Stomach (tissue), 9 donors: ENCODE results near the gene DCANP1. TPM values are rescaled to one million over a fixed set of nuclear protein-coding genes. Genes with fewer than 3 reads are reported as not detected.

Source experiments
- DNase-seq, 2 donors: peaks; one replicate each; pipeline versions ENCODE4 v3.0.0 to v3.0.0-alpha.2; 2013 to 2019
- H3K27ac ChIP-seq, 5 donors: fragments of 200-600 bp in 4 of 5; sonication (generic) in 4 of 5; one replicate each; pipeline ENCODE4 v1.5.1; 2013 to 2019; ENCODE audit warnings: mild to moderate bottlenecking in 1 of 5, moderate library complexity in 1 of 5
- H3K27me3 ChIP-seq, 3 donors: fragments of 200-600 bp; sonication (generic); one replicate each; pipeline ENCODE4 v1.5.1; 2017 to 2019; ENCODE audit warnings: mixed run types in 1 of 3
- H3K36me3 ChIP-seq, 4 donors: fragments of 200-600 bp; sonication (generic); 1 replicate in 3 of 4; 2 replicates in 1 of 4; pipeline ENCODE4 v1.5.1; 2016 to 2019
- H3K4me1 ChIP-seq, 4 donors: fragments of 200-600 bp; sonication (generic); one replicate each; pipeline ENCODE4 v1.5.1; 2016 to 2019
- H3K4me3 ChIP-seq, 4 donors: fragments of 200-600 bp; sonication (generic) in 3 of 4; one replicate each; pipeline ENCODE4 v1.5.1; 2016 to 2019; ENCODE audit warnings: mild to moderate bottlenecking in 1 of 4
- H3K9me3 ChIP-seq, 4 donors: fragments of 200-600 bp; sonication (generic); one replicate each; pipeline ENCODE4 v1.5.1; 2016 to 2019
- EP300 ChIP-seq: sonication (generic); formaldehyde crosslinking; IDR thresholded peaks from one replicate; pipeline ENCODE4 v1.6.1; 2017; ENCODE audit warnings: antibody characterized with exemption
- POLR2A ChIP-seq, 4 donors: fragments of 450-650 bp; IDR thresholded peaks; one replicate each; pipeline ENCODE4 v1.6.1; 2016; ENCODE audit warnings: antibody characterized with exemption in 4 of 4, control low read depth in 2 of 4, mild to moderate bottlenecking in 1 of 4, moderate library complexity in 1 of 4
- POLR2AphosphoS5 ChIP-seq, 3 donors: sonication (generic); formaldehyde crosslinking; IDR thresholded peaks; one replicate each; pipeline ENCODE4 v1.6.1; 2016; ENCODE audit warnings: antibody characterized with exemption in 3 of 3
- WGBS, 5 donors: extraction: QIAGEN DNeasy Blood & Tissue Kit in 3 of 5; methylation state at CpG; one replicate each; pipeline versions ENCODE4 v1.1.5 to v1.1.7; 2013 to 2018; 5-methylcytosine and 5-hydroxymethylcytosine counted together
- intact Hi-C: fragments of 100-400 bp; cut with DNase I; formaldehyde crosslinking; loops from one replicate; pipeline ENCODE4 v1.15.1; 2023; ENCODE audit warnings: low total_unique reads
- polyA plus RNA-seq, 3 donors: library from polyadenylated mRNA; stranded (reverse); fragments of 200-250 nt; gene quantifications; one replicate each; pipeline ENCODE4 v1.2.3, GENCODE V29; 2013
- total RNA-seq, 5 donors: library from RNA; depleted of rRNA; stranded (reverse); fragments of >200 nt; gene quantifications; one replicate each; pipeline versions ENCODE4 v1.1.0 to v1.2.3, GENCODE V29; 2014 to 2016
- TF ChIP-seq, protein P1 (sequence below), 7 experiments: fragments of 450-650 bp in 4 of 7; fragments of 200-600 bp in 3 of 7; sonication (generic) in 3 of 7; IDR thresholded peaks; one replicate each; pipeline ENCODE4 v1.5.1; 2016 to 2019; ENCODE audit warnings: antibody characterized with exemption in 7 of 7, control low read depth in 2 of 7, mild to moderate bottlenecking in 1 of 7
- donor health status: healthy with polysubstance abuse.
- donor health status: Bipolar disorder and iron deficiency.
- donor health status: healthy.

The DCANP1 gene
- total and polyA plus RNA-seq, 8 donors, result 0.55 TPM; not detected in 7

DNA sequence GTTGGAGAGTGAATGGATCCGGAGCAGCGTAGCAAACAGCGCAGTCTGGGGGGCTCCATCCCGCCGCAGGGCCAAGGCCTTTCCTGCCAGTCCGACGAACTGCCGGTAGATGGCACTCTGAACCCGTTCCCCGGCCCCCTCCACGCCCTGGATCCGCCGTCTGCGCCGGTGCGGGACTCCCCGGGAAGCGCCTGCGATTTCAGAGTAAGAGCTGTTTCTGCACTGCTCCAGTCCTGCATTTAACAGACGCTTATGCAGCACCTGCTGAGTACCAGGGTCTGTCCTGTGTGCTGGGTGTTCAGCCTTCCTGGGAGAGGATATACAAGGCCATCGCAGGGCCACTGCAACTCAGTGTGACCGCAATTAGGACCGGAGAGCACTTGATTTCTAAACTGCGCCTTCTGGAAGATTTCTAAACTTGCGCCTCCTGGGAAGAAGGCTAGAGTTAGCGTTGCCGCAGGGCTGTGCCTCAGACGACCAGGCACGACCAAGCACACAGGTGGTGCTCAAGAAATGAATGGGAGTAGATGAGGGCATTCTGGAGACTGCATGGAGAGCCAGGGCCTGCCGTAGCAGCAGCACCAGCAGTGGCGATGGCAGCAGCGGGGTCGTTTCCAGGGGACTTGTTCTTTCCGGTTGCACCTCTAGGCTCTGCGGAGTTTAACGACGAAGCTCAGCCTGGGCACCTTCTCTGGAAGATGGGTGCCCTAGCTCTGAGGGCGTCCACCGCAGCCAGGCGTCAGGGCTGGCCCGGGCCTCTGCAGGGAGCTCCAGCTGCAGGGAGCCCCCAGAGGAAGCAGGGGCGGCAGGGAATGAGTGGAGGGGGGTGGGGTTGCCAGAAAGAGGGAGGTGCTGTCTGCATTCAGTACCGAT is 19.3 kb upstream of the DCANP1 start:
- no peak overlapping the region for H3K27ac ChIP-seq
- no peaks in the 10 kb centered on the region for H3K36me3 ChIP-seq
- 14 to 18% (median 14%) methylated on average over 37 to 43 of the region's 43 CpGs for WGBS, 5 donors
- H3K9me3 ChIP-seq, result no peaks in the 10 kb centered on the region
- intact Hi-C loops, result no loop called here
- peaks cover 0 to 61% (median 26%) of the 10 kb centered on the region in 3 donors for H3K27me3 ChIP-seq
- peak; percentile 80 to 92 for DNase-seq
- H3K4me1 ChIP-seq, result peaks cover 6 to 11% (median 10%) of the 10 kb centered on the region in 4 donors
- peak overlapping the region; percentile 18 to 28 (median 22) for H3K4me3 ChIP-seq
- TF ChIP-seq POLR2AphosphoS5 (IDR thresholded peaks at IDR 0.05), result peak in 1 of 3 donors; percentile 11
- TF ChIP-seq POLR2A (IDR thresholded peaks at IDR 0.05), result no peak
- TF ChIP-seq EP300, result no peak
- TF ChIP-seq, protein P1, sequence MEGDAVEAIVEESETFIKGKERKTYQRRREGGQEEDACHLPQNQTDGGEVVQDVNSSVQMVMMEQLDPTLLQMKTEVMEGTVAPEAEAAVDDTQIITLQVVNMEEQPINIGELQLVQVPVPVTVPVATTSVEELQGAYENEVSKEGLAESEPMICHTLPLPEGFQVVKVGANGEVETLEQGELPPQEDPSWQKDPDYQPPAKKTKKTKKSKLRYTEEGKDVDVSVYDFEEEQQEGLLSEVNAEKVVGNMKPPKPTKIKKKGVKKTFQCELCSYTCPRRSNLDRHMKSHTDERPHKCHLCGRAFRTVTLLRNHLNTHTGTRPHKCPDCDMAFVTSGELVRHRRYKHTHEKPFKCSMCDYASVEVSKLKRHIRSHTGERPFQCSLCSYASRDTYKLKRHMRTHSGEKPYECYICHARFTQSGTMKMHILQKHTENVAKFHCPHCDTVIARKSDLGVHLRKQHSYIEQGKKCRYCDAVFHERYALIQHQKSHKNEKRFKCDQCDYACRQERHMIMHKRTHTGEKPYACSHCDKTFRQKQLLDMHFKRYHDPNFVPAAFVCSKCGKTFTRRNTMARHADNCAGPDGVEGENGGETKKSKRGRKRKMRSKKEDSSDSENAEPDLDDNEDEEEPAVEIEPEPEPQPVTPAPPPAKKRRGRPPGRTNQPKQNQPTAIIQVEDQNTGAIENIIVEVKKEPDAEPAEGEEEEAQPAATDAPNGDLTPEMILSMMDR (IDR thresholded peaks at IDR 0.05), result peak in 5 of 7 experiments; percentile 58 to 86 (median 79)

DNA sequence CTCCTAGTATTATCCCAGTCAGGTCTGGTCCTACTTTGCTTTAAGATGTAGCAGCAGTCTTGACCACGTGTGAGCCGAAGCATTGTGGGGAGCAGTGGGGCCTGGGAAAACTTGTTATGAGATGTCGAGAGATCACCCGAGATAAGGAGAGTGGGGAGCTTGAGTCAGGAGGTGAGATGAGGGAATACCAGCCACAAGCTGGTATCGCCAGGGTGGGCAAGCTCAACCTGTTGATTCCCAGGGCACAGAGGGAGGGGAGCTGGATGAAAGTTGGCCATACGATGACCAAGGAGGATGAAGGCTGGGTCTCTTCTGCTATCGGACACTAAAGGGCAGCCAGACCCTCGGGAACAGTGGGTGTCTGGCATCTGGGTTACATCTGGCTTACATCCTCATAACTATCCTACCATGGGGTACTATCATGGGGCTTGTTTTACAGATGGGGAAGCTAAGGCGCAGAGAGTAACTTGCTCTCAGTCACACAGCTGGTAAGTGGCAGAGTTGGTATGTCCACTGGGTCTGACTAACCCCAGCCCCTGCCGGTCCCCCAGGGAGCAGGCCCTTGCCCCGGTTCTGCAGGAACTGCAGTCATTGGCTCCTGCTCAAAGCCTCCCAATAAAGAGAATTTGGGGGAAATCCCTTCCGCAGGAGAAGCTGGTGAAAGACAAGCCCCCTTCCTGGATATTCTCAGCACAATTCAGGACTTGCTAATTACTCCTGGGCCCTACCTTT is 18.4 kb upstream of the DCANP1 start:
- Histone ChIP-seq H3K27ac (no peak overlapping the region), H3K36me3 (no peaks in the 10 kb centered on the region), H3K27me3 (peaks cover 0 to 55% (median 23%) of the 10 kb centered on the region in 3 donors), H3K9me3 (no peaks in the 10 kb centered on the region), H3K4me1 (peaks cover 6 to 11% (median 10%) of the 10 kb centered on the region in 4 donors), H3K4me3 (no peak overlapping the region)
- 55 to 66% (median 64%) methylated on average over 11 to 12 of the region's 12 CpGs for WGBS, 5 donors
- DNase-seq, result no peak
- intact Hi-C loops, result no loop called here
- TF ChIP-seq POLR2A (IDR thresholded peaks at IDR 0.05), result no peak
- TF ChIP-seq POLR2AphosphoS5 (IDR thresholded peaks at IDR 0.05), result no peak
- no peak for TF ChIP-seq EP300
- TF ChIP-seq, protein P1 (IDR thresholded peaks at IDR 0.05), result no peak

DNA sequence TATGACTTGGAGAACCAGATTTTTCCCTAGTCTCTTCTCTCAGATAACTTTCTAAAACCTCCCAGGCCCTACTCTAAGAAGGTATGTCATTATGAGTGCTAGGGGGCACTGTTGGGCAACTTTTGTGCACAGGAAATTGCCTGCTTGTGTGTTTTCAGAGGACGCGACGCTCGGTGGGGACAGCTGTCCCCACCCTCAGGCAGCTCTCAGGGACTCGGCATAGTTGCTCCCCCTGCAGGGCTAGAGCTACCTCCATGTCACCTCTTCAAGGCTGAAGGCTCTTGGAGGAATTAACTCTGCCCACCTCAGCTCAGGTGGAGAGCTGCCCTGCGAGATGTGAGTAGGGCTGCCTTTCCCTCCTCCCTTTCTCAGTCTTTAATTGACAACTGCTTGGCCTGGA is 15.2 kb upstream of the DCANP1 start:
- DNase-seq, result peak; percentile 52 to 81
- H3K27ac ChIP-seq, result no peak overlapping the region
- no peak overlapping the region for H3K4me3 ChIP-seq
- no peaks in the 10 kb centered on the region for H3K36me3 ChIP-seq
- WGBS, 5 donors, result 10 to 35% (median 12%) methylated on average over 2 to 6 of the region's 6 CpGs
- H3K4me1 ChIP-seq, result peaks cover 13 to 30% (median 27%) of the 10 kb centered on the region in 4 donors
- TF ChIP-seq, protein P1 (IDR thresholded peaks at IDR 0.05), result peak in 2 of 7 experiments; percentile 18 to 30
- TF ChIP-seq POLR2AphosphoS5 (IDR thresholded peaks at IDR 0.05), result no peak
- TF ChIP-seq POLR2A (IDR thresholded peaks at IDR 0.05), result no peak
- no peak for TF ChIP-seq EP300
- no peaks in the 10 kb centered on the region for H3K9me3 ChIP-seq
- intact Hi-C loops, result loop anchor here (5.0 kb wide), 1 partner anchor 90 kb away; no protein-coding TSS in a partner anchor
- peaks cover 0 to 44% (median 21%) of the 10 kb centered on the region in 3 donors for H3K27me3 ChIP-seq

DNA sequence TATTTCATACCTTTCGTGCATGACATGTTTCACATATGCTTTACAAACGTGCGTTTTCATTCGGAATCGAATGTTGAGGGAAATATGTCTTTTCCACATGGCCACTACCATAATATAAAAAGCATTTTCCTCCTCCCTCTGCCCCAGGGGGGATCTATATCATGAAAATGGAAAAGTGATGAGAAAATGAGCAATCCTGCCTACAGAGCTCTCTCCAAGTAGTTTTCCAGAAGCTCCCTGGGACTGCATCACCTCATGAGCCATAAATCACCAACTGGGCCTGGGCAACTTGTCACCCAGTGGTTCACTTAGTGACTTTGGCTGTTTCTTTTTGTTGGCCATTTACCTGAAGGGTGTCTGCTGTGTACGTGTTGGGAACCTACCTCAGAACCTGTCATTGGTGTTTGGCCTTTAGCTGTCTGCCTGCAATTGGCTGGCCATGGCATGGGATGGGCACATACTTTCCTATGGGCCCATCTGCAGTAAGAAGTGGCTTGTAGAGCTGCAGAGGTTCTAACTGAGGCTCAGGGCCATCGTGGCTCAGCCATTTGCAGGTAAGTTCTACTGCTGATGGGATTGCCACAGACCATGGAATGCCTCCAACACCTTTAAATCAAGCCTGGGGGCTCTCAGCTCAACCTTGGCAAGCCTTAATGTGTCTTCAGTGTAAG is 14.5 kb upstream of the DCANP1 start:
- H3K4me3 ChIP-seq, result no peak overlapping the region
- no peak for DNase-seq
- no peak overlapping the region for H3K27ac ChIP-seq
- 87 to 90% (median 88%) methylated on average over 7 of the region's 7 CpGs for WGBS, 5 donors
- H3K4me1 ChIP-seq, result peaks cover 13 to 29% (median 25%) of the 10 kb centered on the region in 4 donors
- peaks cover 0 to 37% (median 14%) of the 10 kb centered on the region in 3 donors for H3K27me3 ChIP-seq
- intact Hi-C loops, result loop anchor here (5.0 kb wide), 1 partner anchor 91 kb away; no protein-coding TSS in a partner anchor
- no peaks in the 10 kb centered on the region for H3K9me3 ChIP-seq
- TF ChIP-seq POLR2A (IDR thresholded peaks at IDR 0.05), result no peak
- TF ChIP-seq, protein P1 (IDR thresholded peaks at IDR 0.05), result no peak
- no peak for TF ChIP-seq POLR2AphosphoS5 (IDR thresholded peaks at IDR 0.05)
- no peak for TF ChIP-seq EP300
- H3K36me3 ChIP-seq, result no peaks in the 10 kb centered on the region
